ENCODE data around the gene KANSL1.
"Not testable (repeated sequence)": the region's sequence is repeated elsewhere in the genome, so short reads cannot be mapped to it uniquely, and the experiment has no call there.

The KANSL1 gene

DNA sequence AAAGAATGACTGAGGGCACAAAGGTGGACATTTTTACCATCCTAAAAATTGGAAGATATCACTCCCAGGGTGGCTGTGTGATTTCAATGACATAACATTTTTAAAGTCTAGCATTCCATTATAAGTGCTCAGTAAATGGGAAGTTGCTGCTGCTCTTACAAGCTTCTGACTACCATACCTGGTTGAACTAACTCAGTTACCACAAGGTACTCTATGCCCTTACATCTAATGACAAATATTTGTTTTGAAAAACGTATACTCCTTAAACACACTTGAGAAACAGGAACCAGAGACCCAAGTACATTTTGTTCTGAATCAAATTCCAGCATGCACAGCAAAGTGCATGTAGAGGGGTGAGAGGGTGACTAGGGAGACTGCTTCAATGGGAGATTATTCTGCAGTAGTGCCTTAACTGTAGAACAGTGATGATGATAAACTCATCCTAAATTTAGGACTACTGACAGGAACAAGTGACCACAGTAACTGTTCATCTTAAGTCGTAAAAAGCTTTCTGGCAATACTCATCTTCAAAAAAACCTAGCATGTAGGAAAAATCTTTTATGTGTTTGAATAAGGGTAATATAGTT, 83.5 kb downstream of the KANSL1 start:
- Histone ChIP-seq H3K9me3 (ENCODE audit: control insufficient read depth, low read length) (no peaks in the 10 kb centered on the region), H3K27ac (ENCODE audit: low read depth, low read length, severe bottlenecking) (no peak overlapping the region), H3K4me3 (ENCODE audit: extremely low read depth, insufficient read depth, low read length, poor library complexity, severe bottlenecking) (no peak overlapping the region), H3K4me1 (ENCODE audit: control insufficient read depth, insufficient read depth, low read length, poor library complexity, severe bottlenecking) (peaks cover 21% of the 10 kb centered on the region), H3K36me3 (ENCODE audit: control insufficient read depth, insufficient read depth, low read length) (peaks cover 11% of the 10 kb centered on the region)
- WGBS, 2 experiments (ENCODE audit: insufficient coverage in 2 of 2), result no CpG with 5 or more reads among the region's 2 CpGs

- Histone ChIP-seq H3K4me3 (ENCODE audit: extremely low read depth, insufficient read depth, low read length, poor library complexity, severe bottlenecking) (no peak overlapping the region), H3K36me3 (ENCODE audit: control insufficient read depth, insufficient read depth, low read length) (peaks cover 11% of the 10 kb centered on the region), H3K27ac (ENCODE audit: low read depth, low read length, severe bottlenecking) (no peak overlapping the region), H3K9me3 (ENCODE audit: control insufficient read depth, low read length) (no peaks in the 10 kb centered on the region), H3K4me1 (ENCODE audit: control insufficient read depth, insufficient read depth, low read length, poor library complexity, severe bottlenecking) (peaks cover 21% of the 10 kb centered on the region)
- 67 to 94% methylated on average over 1 to 2 of the region's 4 CpGs for WGBS, 2 experiments (ENCODE audit: insufficient coverage in 2 of 2)
Observed at GRCh38 chr17:46108550-46109110, 84.6 kb downstream of the KANSL1 start.

- WGBS, 2 experiments (ENCODE audit: insufficient coverage in 2 of 2), result 75 to 87% methylated on average over 2 of the region's 2 CpGs
- H3K36me3 ChIP-seq (ENCODE audit: control insufficient read depth, insufficient read depth, low read length), result peaks cover 11% of the 10 kb centered on the region
Observed at GRCh38 chr17:46108120-46108519, 85.1 kb downstream of the KANSL1 start.

DNA sequence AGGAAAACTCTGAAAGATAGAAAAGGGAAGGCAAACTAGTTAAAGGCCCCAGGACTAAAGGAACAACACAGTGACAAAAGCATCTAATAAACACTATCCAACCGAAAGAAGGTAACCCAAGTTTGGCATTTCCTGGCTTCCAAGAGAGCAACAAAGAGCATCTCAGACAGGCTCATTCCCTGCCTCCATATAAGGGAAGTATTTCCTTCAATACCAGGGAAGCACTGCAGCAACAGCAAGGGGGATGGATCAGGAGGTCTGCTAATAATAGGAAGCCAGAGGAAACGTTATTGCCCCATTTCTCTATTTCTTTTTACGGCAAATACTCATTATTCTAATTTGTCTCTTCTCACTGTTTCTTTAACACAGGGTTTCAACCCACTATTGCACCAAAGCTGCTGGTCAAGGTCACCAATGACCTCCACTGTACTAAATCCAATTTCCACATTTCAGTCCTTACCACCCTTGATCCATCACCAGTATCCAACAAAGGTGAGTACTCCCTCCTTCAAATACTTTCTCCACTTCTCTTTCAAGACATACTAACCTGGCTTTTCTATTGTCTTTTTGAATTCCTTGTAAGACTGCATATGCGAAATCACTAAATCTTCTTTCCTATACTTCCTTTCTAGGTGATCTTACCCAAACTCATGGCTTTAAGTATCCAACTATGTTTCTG, 86.1 kb downstream of the KANSL1 start:
- no peak overlapping the region for H3K27ac ChIP-seq (ENCODE audit: low read depth, low read length, severe bottlenecking)
- peaks cover 11% of the 10 kb centered on the region for H3K36me3 ChIP-seq (ENCODE audit: control insufficient read depth, insufficient read depth, low read length)
- no peaks in the 10 kb centered on the region for H3K9me3 ChIP-seq (ENCODE audit: control insufficient read depth, low read length)
- H3K4me3 ChIP-seq (ENCODE audit: extremely low read depth, insufficient read depth, low read length, poor library complexity, severe bottlenecking), result no peak overlapping the region
- peaks cover 21% of the 10 kb centered on the region for H3K4me1 ChIP-seq (ENCODE audit: control insufficient read depth, insufficient read depth, low read length, poor library complexity, severe bottlenecking)
- 53% methylated on average over 4 of the region's 4 CpGs for WGBS, 2 experiments (ENCODE audit: insufficient coverage in 2 of 2)

More at GRCh38 chr17:46108120-46108519, 85.1 kb downstream of the KANSL1 start:
- no peaks in the 10 kb centered on the region for H3K9me3 ChIP-seq (ENCODE audit: control insufficient read depth, low read length)
- no peak overlapping the region for H3K27ac ChIP-seq (ENCODE audit: low read depth, low read length, severe bottlenecking)
- H3K4me3 ChIP-seq (ENCODE audit: extremely low read depth, insufficient read depth, low read length, poor library complexity, severe bottlenecking), result no peak overlapping the region
- peaks cover 21% of the 10 kb centered on the region for H3K4me1 ChIP-seq (ENCODE audit: control insufficient read depth, insufficient read depth, low read length, poor library complexity, severe bottlenecking)

DNA sequence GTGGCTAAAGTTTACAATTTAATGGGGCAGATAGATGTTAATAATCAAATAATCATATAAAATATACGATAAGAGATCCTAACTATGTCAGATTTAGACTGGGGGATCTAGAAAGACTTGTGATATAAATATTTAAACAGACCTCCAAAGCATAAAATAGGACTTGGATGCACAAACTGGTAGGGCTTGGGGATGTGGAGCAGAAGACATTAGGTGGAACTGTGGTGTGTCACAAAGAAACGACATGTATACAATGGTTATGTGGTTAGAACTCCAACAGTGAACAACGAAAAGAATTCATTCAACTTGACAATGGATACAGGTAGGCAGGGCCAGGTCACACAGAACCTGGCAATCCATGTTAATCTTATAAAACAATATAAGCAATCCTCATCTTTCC, 90.4 kb downstream of the KANSL1 start:
- H3K4me1 ChIP-seq (ENCODE audit: control insufficient read depth, insufficient read depth, low read length, poor library complexity, severe bottlenecking), result peaks cover 21% of the 10 kb centered on the region
- not testable (repeated sequence) for H3K4me3 ChIP-seq (ENCODE audit: extremely low read depth, insufficient read depth, low read length, poor library complexity, severe bottlenecking); H3K9me3 ChIP-seq (ENCODE audit: control insufficient read depth, low read length); H3K27ac ChIP-seq (ENCODE audit: low read depth, low read length, severe bottlenecking)
- 75 to 100% methylated on average over 2 of the region's 3 CpGs for WGBS, 2 experiments (ENCODE audit: insufficient coverage in 2 of 2)
- peaks cover 11% of the 10 kb centered on the region for H3K36me3 ChIP-seq (ENCODE audit: control insufficient read depth, insufficient read depth, low read length)

- peaks cover 15% of the 10 kb centered on the region for H3K4me1 ChIP-seq (ENCODE audit: control insufficient read depth, insufficient read depth, low read length, poor library complexity, severe bottlenecking)
- WGBS, 2 experiments (ENCODE audit: insufficient coverage in 2 of 2), result 75 to 100% methylated on average over 2 to 3 of the region's 9 CpGs
- not testable (repeated sequence) for H3K27ac ChIP-seq (ENCODE audit: low read depth, low read length, severe bottlenecking)
Observed at GRCh38 chr17:46101785-46102617, 91.2 kb downstream of the KANSL1 start.

GRCh38 chr17:46100590-46100989, 92.6 kb downstream of the KANSL1 start:
- peak overlapping the region; percentile 87 for H3K27ac ChIP-seq (ENCODE audit: low read depth, low read length, severe bottlenecking)
- H3K9me3 ChIP-seq (ENCODE audit: control insufficient read depth, low read length), result no peaks in the 10 kb centered on the region
- no peak overlapping the region for H3K4me3 ChIP-seq (ENCODE audit: extremely low read depth, insufficient read depth, low read length, poor library complexity, severe bottlenecking)
- peaks cover 12% of the 10 kb centered on the region for H3K4me1 ChIP-seq (ENCODE audit: control insufficient read depth, insufficient read depth, low read length, poor library complexity, severe bottlenecking)
- H3K36me3 ChIP-seq (ENCODE audit: control insufficient read depth, insufficient read depth, low read length), result peaks cover 7% of the 10 kb centered on the region
- 92 to 100% methylated on average over 2 of the region's 2 CpGs for WGBS, 2 experiments (ENCODE audit: insufficient coverage in 2 of 2)

More at GRCh38 chr17:46101785-46102617, 91.2 kb downstream of the KANSL1 start:
- not testable (repeated sequence) for H3K9me3 ChIP-seq (ENCODE audit: control insufficient read depth, low read length); H3K4me3 ChIP-seq (ENCODE audit: extremely low read depth, insufficient read depth, low read length, poor library complexity, severe bottlenecking)
- H3K36me3 ChIP-seq (ENCODE audit: control insufficient read depth, insufficient read depth, low read length), result peaks cover 11% of the 10 kb centered on the region

DNA sequence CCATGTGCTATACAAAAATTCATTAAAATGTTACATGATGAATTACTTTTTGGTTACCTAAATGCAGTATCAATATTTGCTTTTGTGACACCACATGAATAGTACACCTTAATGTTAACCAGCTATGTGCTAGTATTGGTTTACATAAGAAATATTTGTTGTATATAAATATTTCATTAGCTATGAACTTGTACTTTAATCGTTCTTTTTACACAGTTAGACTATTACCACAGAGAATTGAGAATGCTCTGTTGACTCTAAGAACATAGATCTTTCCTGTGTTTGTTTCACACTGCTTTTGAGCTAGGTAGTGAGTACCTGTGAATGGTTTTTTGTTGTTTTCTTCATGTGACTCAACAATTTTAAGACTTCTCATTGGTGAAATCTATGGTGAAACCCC, 93.4 kb downstream of the KANSL1 start:
- Histone ChIP-seq H3K9me3 (ENCODE audit: control insufficient read depth, low read length) (no peaks in the 10 kb centered on the region), H3K4me3 (ENCODE audit: extremely low read depth, insufficient read depth, low read length, poor library complexity, severe bottlenecking) (no peak overlapping the region), H3K4me1 (ENCODE audit: control insufficient read depth, insufficient read depth, low read length, poor library complexity, severe bottlenecking) (peaks cover 12% of the 10 kb centered on the region), H3K27ac (ENCODE audit: low read depth, low read length, severe bottlenecking) (no peak overlapping the region), H3K36me3 (ENCODE audit: control insufficient read depth, insufficient read depth, low read length) (no peaks in the 10 kb centered on the region)
- no CpG with 5 or more reads among the region's 1 CpG for WGBS, 2 experiments (ENCODE audit: insufficient coverage in 2 of 2)

DNA sequence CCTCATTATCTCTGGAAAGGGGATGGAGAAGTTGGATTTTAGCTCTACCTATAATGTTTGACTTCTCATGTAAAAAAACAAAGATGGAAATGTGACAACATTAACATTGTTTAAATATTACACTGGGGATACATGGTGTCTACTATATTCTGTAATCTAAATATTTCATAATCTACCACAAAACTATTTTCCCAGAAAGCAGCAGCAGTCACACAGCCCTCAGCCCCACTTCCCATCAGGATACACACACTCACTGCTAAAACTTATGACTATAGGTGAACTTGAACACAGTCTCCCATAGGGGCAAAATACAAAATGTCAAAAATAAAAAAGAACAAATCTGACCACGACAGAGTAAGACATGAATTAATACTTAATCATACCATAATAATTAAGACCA, 95.7 kb downstream of the KANSL1 start:
- H3K4me1 ChIP-seq (ENCODE audit: control insufficient read depth, insufficient read depth, low read length, poor library complexity, severe bottlenecking), result peaks cover 16% of the 10 kb centered on the region
- no CpG with 5 or more reads among the region's 1 CpG for WGBS, 2 experiments (ENCODE audit: insufficient coverage in 2 of 2)
- peaks cover 13% of the 10 kb centered on the region for H3K36me3 ChIP-seq (ENCODE audit: control insufficient read depth, insufficient read depth, low read length)

DNA sequence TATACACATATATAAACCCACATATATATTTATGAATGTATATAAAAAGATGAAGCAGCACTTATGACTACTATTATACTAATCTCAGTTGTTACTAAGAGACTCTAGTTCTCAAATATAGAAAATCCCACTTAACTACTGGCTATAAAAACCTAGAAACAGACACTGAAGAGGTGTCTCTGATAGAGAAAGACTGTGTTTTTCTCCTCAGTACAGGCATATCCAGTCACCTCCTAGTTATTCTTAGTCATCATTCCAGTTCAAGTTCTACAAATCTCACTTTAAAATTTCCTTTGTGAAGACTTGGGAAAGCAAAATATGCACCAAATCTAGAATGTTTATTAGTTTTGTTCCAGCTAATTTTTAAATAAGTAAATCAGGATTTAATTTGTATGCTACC, 100.2 kb downstream of the KANSL1 start:
- Histone ChIP-seq H3K9me3 (ENCODE audit: control insufficient read depth, low read length) (no peaks in the 10 kb centered on the region), H3K27ac (ENCODE audit: low read depth, low read length, severe bottlenecking) (no peak overlapping the region), H3K4me3 (ENCODE audit: extremely low read depth, insufficient read depth, low read length, poor library complexity, severe bottlenecking) (no peak overlapping the region), H3K36me3 (ENCODE audit: control insufficient read depth, insufficient read depth, low read length) (peaks cover 36% of the 10 kb centered on the region), H3K4me1 (ENCODE audit: control insufficient read depth, insufficient read depth, low read length, poor library complexity, severe bottlenecking) (peaks cover 4% of the 10 kb centered on the region)

More for the DNA sequence above, 95.7 kb downstream of the KANSL1 start:
- H3K9me3 ChIP-seq (ENCODE audit: control insufficient read depth, low read length), result no peaks in the 10 kb centered on the region
- H3K27ac ChIP-seq (ENCODE audit: low read depth, low read length, severe bottlenecking), result no peak overlapping the region
- no peak overlapping the region for H3K4me3 ChIP-seq (ENCODE audit: extremely low read depth, insufficient read depth, low read length, poor library complexity, severe bottlenecking)
